Measurements from ENCODE around the gene TMEM208.

The TMEM208 gene

DNA sequence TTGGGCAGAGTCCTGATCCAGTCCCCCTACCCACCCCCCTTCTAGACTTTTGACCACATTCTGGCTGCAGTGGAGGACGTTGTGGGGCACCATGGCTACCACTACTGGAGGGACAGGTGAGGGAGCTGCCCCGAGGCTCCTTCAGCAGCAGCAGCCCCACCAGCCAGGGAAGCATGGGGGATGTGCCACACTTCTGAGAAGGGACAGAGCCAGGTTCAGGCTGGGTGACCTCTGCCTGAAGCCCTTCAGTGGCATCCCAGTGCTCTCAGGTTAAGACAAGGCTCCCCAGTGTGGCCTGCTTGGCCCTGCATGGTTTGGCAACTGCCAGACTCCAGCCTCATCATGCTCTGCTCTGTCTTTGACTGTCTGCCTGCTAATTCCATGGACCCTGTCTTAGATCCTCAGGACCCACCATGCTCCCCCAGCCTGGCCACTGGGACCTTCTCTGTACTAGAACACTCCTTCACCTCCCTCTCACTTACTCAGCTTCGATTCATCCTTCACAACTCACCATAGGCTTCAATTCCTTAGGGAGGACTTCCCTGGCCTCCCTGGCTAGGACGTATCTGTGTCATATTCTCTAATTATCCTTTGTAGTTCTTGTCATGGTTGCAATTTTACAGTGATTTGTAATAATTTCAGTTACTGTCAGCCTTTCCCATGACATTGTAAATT lies 30.7 kb downstream of the TMEM208 start:
- no peak overlapping the region for H3K27ac ChIP-seq (ENCODE audit: low read depth, low read length)
- no peaks in the 10 kb centered on the region for H3K27me3 ChIP-seq (ENCODE audit: insufficient read depth, low read length)
- no peaks in the 10 kb centered on the region for H3K4me1 ChIP-seq (ENCODE audit: insufficient read depth, low read length)
- no peaks in the 10 kb centered on the region for H3K9me3 ChIP-seq (ENCODE audit: insufficient read depth, low read depth, low read length)
- H3K36me3 ChIP-seq (ENCODE audit: insufficient read depth, low read length): peaks cover 3% of the 10 kb centered on the region; the same call in 1 of the 2 replicates
- H3K4me3 ChIP-seq (ENCODE audit: low read length): no peak overlapping the region
- no peak overlapping the region for H3K9ac ChIP-seq (ENCODE audit: low read depth, low read length)
- 83% methylated on average over 4 of the region's 4 CpGs for WGBS

DNA sequence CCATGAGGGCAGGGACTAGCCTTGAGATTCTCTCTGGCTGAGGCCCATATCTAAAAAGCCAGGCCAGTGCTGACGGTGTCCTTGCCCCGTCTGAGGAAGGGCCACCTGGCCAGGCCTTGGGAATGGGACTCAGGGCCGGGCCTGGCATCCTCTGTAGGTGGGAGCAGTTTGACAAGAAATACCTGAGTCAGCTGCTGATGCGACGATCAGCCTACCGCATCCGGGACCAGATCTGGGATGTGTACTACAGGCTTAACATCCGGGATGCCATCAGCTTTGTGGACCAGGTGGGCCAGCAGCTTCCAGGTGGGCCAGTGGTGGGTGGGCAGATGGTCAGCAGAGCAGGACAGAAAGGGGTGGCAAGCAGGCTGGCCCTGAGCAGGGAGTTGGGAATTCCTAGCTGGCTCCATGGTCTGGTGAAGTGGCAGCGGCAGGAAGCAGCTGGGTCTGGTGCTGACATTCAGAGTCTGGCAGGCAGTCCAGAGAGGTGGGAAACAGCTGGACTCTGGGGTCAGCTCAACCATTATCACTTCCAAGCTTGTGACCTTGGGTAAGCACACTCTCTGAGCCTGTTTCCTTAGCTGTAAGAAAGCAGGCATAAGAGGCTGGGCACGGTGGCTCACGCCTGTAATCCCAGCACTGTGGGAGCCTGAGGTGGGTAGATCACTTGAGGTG lies 31.4 kb downstream of the TMEM208 start:
- WGBS: 94% methylated on average over 11 of the region's 11 CpGs
- Histone ChIP-seq H3K27ac (ENCODE audit: low read depth, low read length) (no peak overlapping the region), H3K9me3 (ENCODE audit: insufficient read depth, low read depth, low read length) (no peaks in the 10 kb centered on the region), H3K36me3 (ENCODE audit: insufficient read depth, low read length) (peaks cover 3% of the 10 kb centered on the region; the same call in 1 of the 2 replicates), H3K4me3 (ENCODE audit: low read length) (no peak overlapping the region), H3K27me3 (ENCODE audit: insufficient read depth, low read length) (no peaks in the 10 kb centered on the region), H3K4me1 (ENCODE audit: insufficient read depth, low read length) (no peaks in the 10 kb centered on the region), H3K9ac (ENCODE audit: low read depth, low read length) (no peak overlapping the region)

- Histone ChIP-seq H3K36me3 (ENCODE audit: insufficient read depth, low read length) (peaks cover 3% of the 10 kb centered on the region; the same call in 1 of the 2 replicates), H3K4me1 (ENCODE audit: insufficient read depth, low read length) (no peaks in the 10 kb centered on the region), H3K27me3 (ENCODE audit: insufficient read depth, low read length) (no peaks in the 10 kb centered on the region), H3K9ac (ENCODE audit: low read depth, low read length) (no peak overlapping the region), H3K9me3 (ENCODE audit: insufficient read depth, low read depth, low read length) (no peaks in the 10 kb centered on the region), H3K4me3 (ENCODE audit: low read length) (no peak overlapping the region), H3K27ac (ENCODE audit: low read depth, low read length) (no peak overlapping the region)
- WGBS: 95% methylated on average over 12 of the region's 12 CpGs
Observed at GRCh38 chr16:67259705-67260104, 32.8 kb downstream of the TMEM208 start.

DNA sequence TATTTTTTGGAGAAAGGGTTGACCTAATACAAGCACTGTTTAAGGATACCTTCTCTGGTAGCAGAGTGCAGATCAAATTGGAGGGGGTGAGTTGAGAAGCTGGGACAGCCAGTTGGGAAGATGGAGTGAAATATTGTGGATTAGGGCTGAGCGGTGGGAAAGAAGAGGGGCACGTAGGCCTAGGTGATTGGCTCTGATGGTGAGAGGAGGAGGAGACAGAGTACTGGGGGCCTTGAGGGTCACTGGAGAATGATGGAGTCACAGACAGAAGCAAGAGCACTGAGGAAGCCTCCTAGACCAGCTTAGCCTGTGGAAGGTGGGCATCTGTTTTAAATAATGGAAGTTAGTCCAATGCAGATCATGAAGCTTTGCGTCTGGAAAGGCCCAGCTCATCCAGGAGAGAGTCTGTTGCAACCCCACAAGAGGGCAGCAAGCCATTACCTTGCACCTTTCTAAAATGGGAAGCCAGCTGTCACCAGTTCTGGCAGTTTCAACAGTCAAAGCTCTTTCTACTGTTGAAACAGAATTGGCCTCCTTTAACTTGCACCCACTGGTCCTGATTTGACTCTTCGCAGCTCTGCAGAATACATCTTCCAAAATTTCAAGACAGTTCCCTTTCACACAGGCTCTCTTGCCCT lies 33.6 kb downstream of the TMEM208 start:
- WGBS: 76% methylated on average over 4 of the region's 4 CpGs
- Histone ChIP-seq H3K27me3 (ENCODE audit: insufficient read depth, low read length) (no peaks in the 10 kb centered on the region), H3K27ac (ENCODE audit: low read depth, low read length) (no peak overlapping the region), H3K4me3 (ENCODE audit: low read length) (no peak overlapping the region), H3K4me1 (ENCODE audit: insufficient read depth, low read length) (no peaks in the 10 kb centered on the region), H3K36me3 (ENCODE audit: insufficient read depth, low read length) (no peaks in the 10 kb centered on the region), H3K9me3 (ENCODE audit: insufficient read depth, low read depth, low read length) (no peaks in the 10 kb centered on the region), H3K9ac (ENCODE audit: low read depth, low read length) (no peak overlapping the region)

- Histone ChIP-seq H3K27me3 (ENCODE audit: insufficient read depth, low read length) (no peaks in the 10 kb centered on the region), H3K36me3 (ENCODE audit: insufficient read depth, low read length) (no peaks in the 10 kb centered on the region), H3K9ac (ENCODE audit: low read depth, low read length) (no peak overlapping the region)
Observed at GRCh38 chr16:67263201-67263600, 36.3 kb downstream of the TMEM208 start.

GRCh38 chr16:67264277-67264676 lies 37.3 kb downstream of the TMEM208 start:
- Histone ChIP-seq H3K36me3 (ENCODE audit: insufficient read depth, low read length) (no peaks in the 10 kb centered on the region), H3K27me3 (ENCODE audit: insufficient read depth, low read length) (no peaks in the 10 kb centered on the region), H3K4me1 (ENCODE audit: insufficient read depth, low read length) (0 out of 2 replicates have a peak, but pooled peaks cover under 1% of the 10 kb centered on the region), H3K4me3 (ENCODE audit: low read length) (no peak overlapping the region), H3K27ac (ENCODE audit: low read depth, low read length) (no peak overlapping the region), H3K9ac (ENCODE audit: low read depth, low read length) (no peak overlapping the region), H3K9me3 (ENCODE audit: insufficient read depth, low read depth, low read length) (no peaks in the 10 kb centered on the region)
- 92% methylated on average over 9 of the region's 9 CpGs for WGBS

More at GRCh38 chr16:67263201-67263600, 36.3 kb downstream of the TMEM208 start:
- 89% methylated on average over 3 of the region's 3 CpGs for WGBS
- Histone ChIP-seq H3K4me3 (ENCODE audit: low read length) (no peak overlapping the region), H3K9me3 (ENCODE audit: insufficient read depth, low read depth, low read length) (no peaks in the 10 kb centered on the region), H3K27ac (ENCODE audit: low read depth, low read length) (no peak overlapping the region), H3K4me1 (ENCODE audit: insufficient read depth, low read length) (no peaks in the 10 kb centered on the region)

- no peaks in the 10 kb centered on the region for H3K27me3 ChIP-seq (ENCODE audit: insufficient read depth, low read length)
- 88% methylated on average over 5 of the region's 5 CpGs for WGBS
Observed at GRCh38 chr16:67264866-67265265, 37.9 kb downstream of the TMEM208 start.

DNA sequence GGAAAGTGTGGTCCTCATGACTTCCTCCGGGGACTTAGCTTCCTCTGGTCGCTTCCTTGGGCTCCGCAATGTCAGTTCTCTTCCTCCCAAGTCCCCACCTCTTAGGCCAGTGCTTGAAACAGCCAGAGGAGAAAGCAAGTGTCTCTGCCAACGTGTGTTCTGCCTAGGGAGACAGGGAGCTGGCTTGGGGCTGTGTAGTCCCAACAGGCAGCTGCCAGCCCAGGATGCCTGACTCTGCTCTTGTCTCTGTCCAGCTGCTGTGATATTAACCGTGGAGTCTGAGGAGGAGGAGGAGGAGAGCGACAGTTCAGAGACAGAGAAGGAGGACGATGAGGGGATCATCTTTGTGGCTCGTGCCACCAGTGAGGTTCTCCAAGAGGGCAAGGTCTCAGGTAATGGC lies 38.9 kb downstream of the TMEM208 start:
- no peaks in the 10 kb centered on the region for H3K27me3 ChIP-seq (ENCODE audit: insufficient read depth, low read length)
- WGBS: 88% methylated on average over 8 of the region's 8 CpGs
- no peak overlapping the region for H3K4me3 ChIP-seq (ENCODE audit: low read length)
- H3K9me3 ChIP-seq (ENCODE audit: insufficient read depth, low read depth, low read length): no peaks in the 10 kb centered on the region
- no peak overlapping the region for H3K9ac ChIP-seq (ENCODE audit: low read depth, low read length)
- H3K27ac ChIP-seq (ENCODE audit: low read depth, low read length): no peak overlapping the region
- peaks cover 6% of the 10 kb centered on the region; the same call in 1 of the 2 replicates for H3K4me1 ChIP-seq (ENCODE audit: insufficient read depth, low read length)
- H3K36me3 ChIP-seq (ENCODE audit: insufficient read depth, low read length): no peaks in the 10 kb centered on the region

More at GRCh38 chr16:67264866-67265265, 37.9 kb downstream of the TMEM208 start:
- Histone ChIP-seq H3K9ac (ENCODE audit: low read depth, low read length) (no peak overlapping the region), H3K4me3 (ENCODE audit: low read length) (no peak overlapping the region), H3K9me3 (ENCODE audit: insufficient read depth, low read depth, low read length) (no peaks in the 10 kb centered on the region), H3K27ac (ENCODE audit: low read depth, low read length) (no peak overlapping the region), H3K4me1 (ENCODE audit: insufficient read depth, low read length) (peaks cover 6% of the 10 kb centered on the region; the same call in 1 of the 2 replicates), H3K36me3 (ENCODE audit: insufficient read depth, low read length) (no peaks in the 10 kb centered on the region)

- Histone ChIP-seq H3K27ac (ENCODE audit: low read depth, low read length) (no peak overlapping the region), H3K4me3 (ENCODE audit: low read length) (no peak overlapping the region), H3K36me3 (ENCODE audit: insufficient read depth, low read length) (no peaks in the 10 kb centered on the region), H3K27me3 (ENCODE audit: insufficient read depth, low read length) (no peaks in the 10 kb centered on the region), H3K4me1 (ENCODE audit: insufficient read depth, low read length) (peaks cover 6% of the 10 kb centered on the region; the same call in 1 of the 2 replicates), H3K9me3 (ENCODE audit: insufficient read depth, low read depth, low read length) (no peaks in the 10 kb centered on the region), H3K9ac (ENCODE audit: low read depth, low read length) (no peak overlapping the region)
- 79% methylated on average over 5 of the region's 5 CpGs for WGBS
Observed at GRCh38 chr16:67268136-67268579, 41.2 kb downstream of the TMEM208 start.

GRCh38 chr16:67269766-67270165 lies 42.8 kb downstream of the TMEM208 start:
- no peak overlapping the region for H3K27ac ChIP-seq (ENCODE audit: low read depth, low read length)
- 66% methylated on average over 3 of the region's 5 CpGs for WGBS
- no peaks in the 10 kb centered on the region for H3K27me3 ChIP-seq (ENCODE audit: insufficient read depth, low read length)
- no peaks in the 10 kb centered on the region for H3K36me3 ChIP-seq (ENCODE audit: insufficient read depth, low read length)
- no peak overlapping the region for H3K4me3 ChIP-seq (ENCODE audit: low read length)
- H3K9me3 ChIP-seq (ENCODE audit: insufficient read depth, low read depth, low read length): no peaks in the 10 kb centered on the region
- H3K9ac ChIP-seq (ENCODE audit: low read depth, low read length): no peak overlapping the region
- peaks cover 6% of the 10 kb centered on the region; the same call in 1 of the 2 replicates for H3K4me1 ChIP-seq (ENCODE audit: insufficient read depth, low read length)

GRCh38 chr16:67270931-67271338 lies 44.0 kb downstream of the TMEM208 start:
- Histone ChIP-seq H3K27ac (ENCODE audit: low read depth, low read length) (no peak overlapping the region), H3K9me3 (ENCODE audit: insufficient read depth, low read depth, low read length) (no peaks in the 10 kb centered on the region), H3K9ac (ENCODE audit: low read depth, low read length) (no peak overlapping the region), H3K4me3 (ENCODE audit: low read length) (no peak overlapping the region), H3K27me3 (ENCODE audit: insufficient read depth, low read length) (no peaks in the 10 kb centered on the region), H3K4me1 (ENCODE audit: insufficient read depth, low read length) (peaks cover 6% of the 10 kb centered on the region; the same call in 1 of the 2 replicates), H3K36me3 (ENCODE audit: insufficient read depth, low read length) (no peaks in the 10 kb centered on the region)
- WGBS: 91% methylated on average over 11 of the region's 11 CpGs
